ENCODE measurements around the gene IKBKE.

The IKBKE gene

GRCh38 chr1:206493279-206493678, 23.0 kb downstream of the IKBKE start:
- in situ Hi-C loops (cut with HindIII; ENCODE audit: low sequenced_read_pairs) = loop anchor here (5.0 kb wide), 2 partner anchors 59 to 109 kb away; no protein-coding TSS in a partner anchor

- in situ Hi-C loops (cut with HindIII; ENCODE audit: low sequenced_read_pairs) = no loop called here
Observed at GRCh38 chr1:206495011-206495461, 24.8 kb downstream of the IKBKE start.

GRCh38 chr1:206495493-206496046, 25.3 kb downstream of the IKBKE start:
- in situ Hi-C loops (cut with HindIII; ENCODE audit: low sequenced_read_pairs) = no loop called here

- in situ Hi-C loops (cut with HindIII; ENCODE audit: low sequenced_read_pairs) = no loop called here
Observed at GRCh38 chr1:206496131-206496793, 26.0 kb downstream of the IKBKE start.

- in situ Hi-C loops (cut with HindIII; ENCODE audit: low sequenced_read_pairs) = no loop called here
Observed at GRCh38 chr1:206497363-206497762, 27.1 kb downstream of the IKBKE start.

- in situ Hi-C loops (cut with HindIII; ENCODE audit: low sequenced_read_pairs) = no loop called here
Observed at GRCh38 chr1:206497774-206498173, 27.5 kb downstream of the IKBKE start.

- in situ Hi-C loops (cut with HindIII; ENCODE audit: low sequenced_read_pairs) = no loop called here
Observed at GRCh38 chr1:206498685-206499084, 28.4 kb downstream of the IKBKE start.

- in situ Hi-C loops (cut with HindIII; ENCODE audit: low sequenced_read_pairs) = no loop called here
Observed at GRCh38 chr1:206500046-206500445, 29.8 kb downstream of the IKBKE start.

- in situ Hi-C loops (cut with HindIII; ENCODE audit: low sequenced_read_pairs) = no loop called here
Observed at GRCh38 chr1:206501881-206502280, 31.6 kb downstream of the IKBKE start.

- in situ Hi-C loops (cut with HindIII; ENCODE audit: low sequenced_read_pairs) = no loop called here
Observed at GRCh38 chr1:206502403-206502802, 32.1 kb downstream of the IKBKE start.

GRCh38 chr1:206502812-206503211, 32.5 kb downstream of the IKBKE start:
- in situ Hi-C loops (cut with HindIII; ENCODE audit: low sequenced_read_pairs) = no loop called here

- in situ Hi-C loops (cut with HindIII; ENCODE audit: low sequenced_read_pairs) = no loop called here
Observed at GRCh38 chr1:206503591-206504362, 33.5 kb downstream of the IKBKE start.

GRCh38 chr1:206504363-206504713, 34.1 kb downstream of the IKBKE start:
- in situ Hi-C loops (cut with HindIII; ENCODE audit: low sequenced_read_pairs) = no loop called here

- in situ Hi-C loops (cut with HindIII; ENCODE audit: low sequenced_read_pairs) = no loop called here
Observed at GRCh38 chr1:206505702-206506355, 35.6 kb downstream of the IKBKE start.

GRCh38 chr1:206506405-206507283, 36.4 kb downstream of the IKBKE start:
- in situ Hi-C loops (cut with HindIII; ENCODE audit: low sequenced_read_pairs) = no loop called here

GRCh38 chr1:206507284-206508129, 37.2 kb downstream of the IKBKE start, which contains the start of gene RASSF5:
TSS of gene RASSF5 (plus strand) at chr1:206507531. CDS start at chr1:206507603, 72 bp downstream.
- in situ Hi-C loops (cut with HindIII; ENCODE audit: low sequenced_read_pairs) = no loop called here

GRCh38 chr1:206508130-206508889, 38.0 kb downstream of the IKBKE start:
- in situ Hi-C loops (cut with HindIII; ENCODE audit: low sequenced_read_pairs) = no loop called here

GRCh38 chr1:206508956-206509355, 38.7 kb downstream of the IKBKE start:
- in situ Hi-C loops (cut with HindIII; ENCODE audit: low sequenced_read_pairs) = no loop called here

All from endothelial cell of hepatic sinusoid (primary cell).